K562 (cell line): ENCODE measurements around the gene DOCK1.

ENCODE experiments used
- CHD1 ChIP-seq: fragments of 200-600 bp; sonication (generic); IDR thresholded peaks from one replicate; pipeline ENCODE4 v1.6.1; 2012; ENCODE audit warnings: mild to moderate bottlenecking, moderate library complexity, low read length, inconsistent platforms
- EZH2 ChIP-seq: IDR thresholded peaks from 2 replicates; pipeline ENCODE4 v1.6.1; 2012; ENCODE audit warnings: low read depth, mild to moderate bottlenecking, inconsistent platforms, low read length, borderline replicate concordance
- MBD1 ChIP-seq: fragments of 250-450 bp; sonication (Bioruptor Pico); IDR thresholded peaks from 2 replicates; pipeline ENCODE4 v1.8.0; 2022; ENCODE audit warnings: inconsistent platforms
- SRF ChIP-seq, 2 experiments: fragments of 250-450, 450-650 bp in 1 of 2; sonication (Bioruptor Pico) in 1 of 2; sonication (generic) in 1 of 2; formaldehyde crosslinking; IDR thresholded peaks; 2 replicates each; pipeline versions ENCODE4 v1.5.0 to v1.5.1; 2020 to 2022; ENCODE audit warnings: mild to moderate bottlenecking in 1 of 2, missing genetic modification reagents in 1 of 2
- TAF1 ChIP-seq: IDR thresholded peaks from 2 replicates; pipeline ENCODE4 v1.6.1; 2011; ENCODE audit warnings: mild to moderate bottlenecking, low read length, moderate library complexity; ENCODE audit not compliant: insufficient read depth, control insufficient read depth, severe bottlenecking; ENCODE audit errors: extremely low read depth
- TCF7 ChIP-seq: sonication (generic); IDR thresholded peaks from 2 replicates; pipeline ENCODE4 v1.6.1; 2016; ENCODE audit warnings: antibody characterized with exemption, borderline replicate concordance
- ZNF263 ChIP-seq: sonication (generic); formaldehyde crosslinking; IDR thresholded peaks from 2 replicates; pipeline ENCODE4 v1.8.0; 2022; ENCODE audit warnings: mild to moderate bottlenecking, missing genetic modification reagents, borderline replicate concordance
- TF ChIP-seq, protein P1 (sequence below), 3 experiments: IDR thresholded peaks in 2 of 3; conservative IDR thresholded peaks in 1 of 3; 2 replicates each; pipeline ENCODE4 v1.5.1; 2011 to 2012; ENCODE audit warnings: low read length in 3 of 3, mild to moderate bottlenecking in 3 of 3, control low read depth in 2 of 3, improper control_type of control experiment in 1 of 3, inconsistent platforms in 1 of 3, low read depth in 1 of 3, mixed read lengths in 1 of 3, moderate library complexity in 1 of 3; ENCODE audit not compliant: insufficient read depth in 2 of 3

DNA sequence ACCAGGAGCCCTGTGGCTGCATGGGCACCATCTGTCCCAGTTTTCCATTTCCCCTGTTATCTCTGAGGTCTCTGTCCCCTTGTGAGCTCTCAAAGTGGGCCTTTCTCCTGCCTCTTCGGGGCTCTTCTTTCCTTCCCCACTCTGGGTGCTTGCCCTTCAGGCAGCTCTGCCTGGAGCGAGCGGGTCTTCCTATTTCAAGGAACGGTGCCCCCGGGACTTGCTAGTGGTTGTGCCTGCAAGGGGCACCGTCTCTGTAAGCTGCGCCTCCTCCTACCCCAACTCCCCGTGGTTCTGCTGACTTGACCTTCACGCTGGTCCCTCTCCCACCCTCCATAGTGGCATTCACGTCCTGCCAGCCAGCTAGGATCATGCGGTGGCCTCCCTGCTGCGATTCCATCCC, 110.1 kb downstream of the DOCK1 start:
- TF ChIP-seq ZNF263 = no peak
- TF ChIP-seq, protein P1, sequence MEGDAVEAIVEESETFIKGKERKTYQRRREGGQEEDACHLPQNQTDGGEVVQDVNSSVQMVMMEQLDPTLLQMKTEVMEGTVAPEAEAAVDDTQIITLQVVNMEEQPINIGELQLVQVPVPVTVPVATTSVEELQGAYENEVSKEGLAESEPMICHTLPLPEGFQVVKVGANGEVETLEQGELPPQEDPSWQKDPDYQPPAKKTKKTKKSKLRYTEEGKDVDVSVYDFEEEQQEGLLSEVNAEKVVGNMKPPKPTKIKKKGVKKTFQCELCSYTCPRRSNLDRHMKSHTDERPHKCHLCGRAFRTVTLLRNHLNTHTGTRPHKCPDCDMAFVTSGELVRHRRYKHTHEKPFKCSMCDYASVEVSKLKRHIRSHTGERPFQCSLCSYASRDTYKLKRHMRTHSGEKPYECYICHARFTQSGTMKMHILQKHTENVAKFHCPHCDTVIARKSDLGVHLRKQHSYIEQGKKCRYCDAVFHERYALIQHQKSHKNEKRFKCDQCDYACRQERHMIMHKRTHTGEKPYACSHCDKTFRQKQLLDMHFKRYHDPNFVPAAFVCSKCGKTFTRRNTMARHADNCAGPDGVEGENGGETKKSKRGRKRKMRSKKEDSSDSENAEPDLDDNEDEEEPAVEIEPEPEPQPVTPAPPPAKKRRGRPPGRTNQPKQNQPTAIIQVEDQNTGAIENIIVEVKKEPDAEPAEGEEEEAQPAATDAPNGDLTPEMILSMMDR (IDR thresholded peaks at IDR 0.05 in 2 of 3, conservative IDR thresholded peaks at IDR 0.05 in 1 of 3; ENCODE audit: insufficient read depth in 2 of 3, low read depth in 1 of 3, low read length in 3 of 3) = no peak
- no peak for TF ChIP-seq EZH2
- TF ChIP-seq MBD1 = no peak
- TF ChIP-seq TAF1 = no peak
- TF ChIP-seq SRF (CRISPR knock-in tag; IDR thresholded peaks at IDR 0.05) = no peak
- TF ChIP-seq TCF7 = no peak
- TF ChIP-seq CHD1 = no peak
